Measurements from ENCODE around the gene SMYD2. TPM values are rescaled to one million over a fixed set of nuclear protein-coding genes. Genes with fewer than 3 reads are reported as not detected.

SMYD2 gene
- total and polyA plus RNA-seq, 2 experiments from 2014 or later, result 3.6 to 5.9 TPM

DNA sequence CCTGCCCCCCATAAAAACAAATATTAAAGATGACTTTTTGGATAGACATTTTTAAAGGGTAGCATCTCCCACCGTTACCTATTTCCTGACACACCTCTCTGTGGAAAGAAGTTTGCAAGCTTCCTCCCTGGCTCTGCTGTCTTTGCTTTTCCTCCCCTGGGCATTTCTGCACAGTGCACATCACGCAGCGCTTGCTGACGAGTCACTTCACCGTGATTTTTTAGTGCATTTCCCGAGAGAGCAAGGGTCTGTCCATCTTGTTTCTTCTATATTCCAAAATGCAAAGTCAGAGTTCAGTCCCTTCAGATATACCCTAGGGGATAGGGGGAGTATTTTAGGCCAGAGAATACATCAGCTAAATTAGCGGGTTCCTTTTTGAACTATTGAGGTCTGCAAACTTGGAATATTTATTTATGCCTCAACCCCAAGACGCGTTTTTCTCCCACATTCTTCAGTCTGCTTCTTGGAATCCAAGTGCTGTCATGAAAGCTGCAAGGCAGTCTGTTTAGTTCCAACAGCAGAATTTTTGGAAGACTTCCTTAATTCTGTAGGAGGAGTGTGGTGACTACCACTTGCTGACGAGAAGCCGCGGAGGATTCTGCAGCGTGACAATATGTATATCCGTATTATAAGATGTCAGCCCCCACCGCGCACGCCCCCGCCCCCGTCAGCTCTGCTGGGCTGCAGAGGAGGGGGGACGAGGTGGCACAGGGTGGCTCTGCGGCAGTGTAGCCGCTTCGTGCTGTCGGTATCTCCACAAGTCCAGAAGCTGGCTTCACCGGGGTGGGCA, 22.4 kb downstream of the SMYD2 start (continued):
- TF ChIP-seq, protein P1, sequence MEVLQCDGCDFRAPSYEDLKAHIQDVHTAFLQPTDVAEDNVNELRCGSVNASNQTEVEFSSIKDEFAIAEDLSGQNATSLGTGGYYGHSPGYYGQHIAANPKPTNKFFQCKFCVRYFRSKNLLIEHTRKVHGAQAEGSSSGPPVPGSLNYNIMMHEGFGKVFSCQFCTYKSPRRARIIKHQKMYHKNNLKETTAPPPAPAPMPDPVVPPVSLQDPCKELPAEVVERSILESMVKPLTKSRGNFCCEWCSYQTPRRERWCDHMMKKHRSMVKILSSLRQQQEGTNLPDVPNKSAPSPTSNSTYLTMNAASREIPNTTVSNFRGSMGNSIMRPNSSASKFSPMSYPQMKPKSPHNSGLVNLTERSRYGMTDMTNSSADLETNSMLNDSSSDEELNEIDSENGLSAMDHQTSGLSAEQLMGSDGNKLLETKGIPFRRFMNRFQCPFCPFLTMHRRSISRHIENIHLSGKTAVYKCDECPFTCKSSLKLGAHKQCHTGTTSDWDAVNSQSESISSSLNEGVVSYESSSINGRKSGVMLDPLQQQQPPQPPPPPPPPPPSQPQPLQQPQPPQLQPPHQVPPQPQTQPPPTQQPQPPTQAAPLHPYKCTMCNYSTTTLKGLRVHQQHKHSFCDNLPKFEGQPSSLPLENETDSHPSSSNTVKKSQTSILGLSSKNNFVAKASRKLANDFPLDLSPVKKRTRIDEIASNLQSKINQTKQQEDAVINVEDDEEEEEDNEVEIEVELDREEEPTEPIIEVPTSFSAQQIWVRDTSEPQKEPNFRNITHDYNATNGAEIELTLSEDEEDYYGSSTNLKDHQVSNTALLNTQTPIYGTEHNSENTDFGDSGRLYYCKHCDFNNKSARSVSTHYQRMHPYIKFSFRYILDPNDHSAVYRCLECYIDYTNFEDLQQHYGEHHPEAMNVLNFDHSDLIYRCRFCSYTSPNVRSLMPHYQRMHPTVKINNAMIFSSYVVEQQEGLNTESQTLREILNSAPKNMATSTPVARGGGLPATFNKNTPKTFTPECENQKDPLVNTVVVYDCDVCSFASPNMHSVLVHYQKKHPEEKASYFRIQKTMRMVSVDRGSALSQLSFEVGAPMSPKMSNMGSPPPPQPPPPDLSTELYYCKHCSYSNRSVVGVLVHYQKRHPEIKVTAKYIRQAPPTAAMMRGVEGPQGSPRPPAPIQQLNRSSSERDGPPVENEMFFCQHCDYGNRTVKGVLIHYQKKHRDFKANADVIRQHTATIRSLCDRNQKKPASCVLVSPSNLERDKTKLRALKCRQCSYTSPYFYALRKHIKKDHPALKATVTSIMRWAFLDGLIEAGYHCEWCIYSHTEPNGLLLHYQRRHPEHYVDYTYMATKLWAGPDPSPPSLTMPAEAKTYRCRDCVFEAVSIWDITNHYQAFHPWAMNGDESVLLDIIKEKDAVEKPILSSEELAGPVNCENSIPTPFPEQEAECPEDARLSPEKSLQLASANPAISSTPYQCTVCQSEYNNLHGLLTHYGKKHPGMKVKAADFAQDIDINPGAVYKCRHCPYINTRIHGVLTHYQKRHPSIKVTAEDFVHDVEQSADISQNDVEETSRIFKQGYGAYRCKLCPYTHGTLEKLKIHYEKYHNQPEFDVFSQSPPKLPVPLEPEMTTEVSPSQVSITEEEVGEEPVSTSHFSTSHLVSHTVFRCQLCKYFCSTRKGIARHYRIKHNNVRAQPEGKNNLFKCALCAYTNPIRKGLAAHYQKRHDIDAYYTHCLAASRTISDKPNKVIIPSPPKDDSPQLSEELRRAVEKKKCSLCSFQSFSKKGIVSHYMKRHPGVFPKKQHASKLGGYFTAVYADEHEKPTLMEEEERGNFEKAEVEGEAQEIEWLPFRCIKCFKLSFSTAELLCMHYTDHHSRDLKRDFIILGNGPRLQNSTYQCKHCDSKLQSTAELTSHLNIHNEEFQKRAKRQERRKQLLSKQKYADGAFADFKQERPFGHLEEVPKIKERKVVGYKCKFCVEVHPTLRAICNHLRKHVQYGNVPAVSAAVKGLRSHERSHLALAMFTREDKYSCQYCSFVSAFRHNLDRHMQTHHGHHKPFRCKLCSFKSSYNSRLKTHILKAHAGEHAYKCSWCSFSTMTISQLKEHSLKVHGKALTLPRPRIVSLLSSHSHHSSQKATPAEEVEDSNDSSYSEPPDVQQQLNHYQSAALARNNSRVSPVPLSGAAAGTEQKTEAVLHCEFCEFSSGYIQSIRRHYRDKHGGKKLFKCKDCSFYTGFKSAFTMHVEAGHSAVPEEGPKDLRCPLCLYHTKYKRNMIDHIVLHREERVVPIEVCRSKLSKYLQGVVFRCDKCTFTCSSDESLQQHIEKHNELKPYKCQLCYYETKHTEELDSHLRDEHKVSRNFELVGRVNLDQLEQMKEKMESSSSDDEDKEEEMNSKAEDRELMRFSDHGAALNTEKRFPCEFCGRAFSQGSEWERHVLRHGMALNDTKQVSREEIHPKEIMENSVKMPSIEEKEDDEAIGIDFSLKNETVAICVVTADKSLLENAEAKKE (CRISPR knock-in tag; IDR thresholded peaks at IDR 0.05), result no peak
- TF ChIP-seq CREB1 (CRISPR knock-in tag; IDR thresholded peaks at IDR 0.05; ENCODE audit: low read depth) (no peak), NANOG (IDR thresholded peaks at IDR 0.05; ENCODE audit: borderline replicate concordance) (no peak), ZNF114 (CRISPR knock-in tag; IDR thresholded peaks at IDR 0.05) (no peak), STAT1 (IDR thresholded peaks at IDR 0.05; ENCODE audit: unreplicated experiment) (no peak), EZH2phosphoT487 (IDR thresholded peaks at IDR 0.05; ENCODE audit: unreplicated experiment) (no peak)

DNA sequence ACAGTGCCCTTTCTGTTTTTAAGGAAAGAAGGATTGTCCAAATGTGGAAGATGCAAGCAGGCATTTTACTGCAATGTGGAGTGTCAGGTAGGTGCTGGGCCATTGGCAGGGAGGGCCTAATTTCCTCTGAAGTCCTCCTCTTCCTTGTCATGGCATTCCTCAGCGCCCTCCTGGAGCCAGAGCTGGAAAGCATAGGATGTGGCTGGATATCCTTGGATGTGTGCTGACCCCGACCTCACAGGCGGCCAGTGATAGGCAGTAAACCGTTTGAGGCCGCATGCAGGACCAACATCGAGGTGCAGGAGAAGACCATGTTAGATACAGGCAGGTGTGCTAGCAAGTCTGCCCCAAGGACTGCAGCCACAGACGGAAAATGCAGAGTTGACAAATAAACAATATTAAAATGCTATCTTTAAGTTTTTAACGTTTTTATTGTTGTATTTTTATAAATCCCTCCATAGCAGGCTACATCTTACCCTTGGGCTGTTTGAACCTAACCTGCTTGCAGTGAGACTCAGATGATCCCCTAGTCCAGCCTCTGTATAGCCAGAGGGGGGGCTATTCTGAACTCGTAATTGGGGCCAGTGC, 24.3 kb downstream of the SMYD2 start:
- H3K4me3 ChIP-seq, result no peak overlapping the region
- TF ChIP-seq ZNF114 (CRISPR knock-in tag; IDR thresholded peaks at IDR 0.05), result no peak
- Mint-ChIP-seq H3K27me3 (ENCODE audit: insufficient read depth, low read depth, poor library complexity) (peaks cover 4% of the 10 kb centered on the region), H3K9me3 (no peaks in the 10 kb centered on the region), H3K27ac (no peak overlapping the region), H3K4me1 (peaks cover 21% of the 10 kb centered on the region), H3K4me3 (no peak overlapping the region), H3K36me3 (ENCODE audit: low read depth) (no peaks in the 10 kb centered on the region)
- no peaks in the 10 kb centered on the region for H3K9me2 ChIP-seq (ENCODE audit: insufficient read depth)
- no peaks in the 10 kb centered on the region for H4K20me1 ChIP-seq (replicated peaks; ENCODE audit: insufficient read depth)
- H3F3A ChIP-seq (replicated peaks; ENCODE audit: low read depth), result no peaks in the 10 kb centered on the region
- DNase-seq (ENCODE audit: low spot score) (no peak), ATAC-seq (peak; percentile 60; the same call in 2 of the 3 replicates)
- no peaks in the 10 kb centered on the region for H3K36me3 ChIP-seq (ENCODE audit: insufficient read depth)
- H2AFZ ChIP-seq, result no peak overlapping the region
- no peaks in the 10 kb centered on the region for H3K79me2 ChIP-seq (replicated peaks; ENCODE audit: insufficient read depth)
- no peak overlapping the region for H3K4me2 ChIP-seq
- no peaks in the 10 kb centered on the region for H3K27me3 ChIP-seq (ENCODE audit: insufficient read depth)
- no peak overlapping the region for H3K27ac ChIP-seq (ENCODE audit: low read depth)
- no peaks in the 10 kb centered on the region for H3K4me1 ChIP-seq (ENCODE audit: insufficient read depth)

All from GM23338 (cell line).